SW480 (cell line): Measurements from ENCODE around the gene REP15.
"Not testable (repeated sequence)": the region's sequence is repeated elsewhere in the genome, so short reads cannot be mapped to it uniquely, and the experiment has no call there.

Experiments used
- DNase-seq: peaks from one replicate; pipeline ENCODE4 v3.0.0-alpha.2; 2016; ENCODE audit warnings: low spot score

REP15 gene

GRCh38 chr12:27696293-27696652, at the start of gene REP15:
TSS of gene REP15 (plus strand) at chr12:27696447. CDS start at chr12:27696563, 116 bp downstream.
- DNase-seq = no peak

- no peak for DNase-seq
Observed at GRCh38 chr12:27650011-27650410, 46.2 kb upstream of the REP15 start.

- no peak for DNase-seq
Observed at GRCh38 chr12:27651201-27651600, 45.0 kb upstream of the REP15 start.

GRCh38 chr12:27652174-27652763, 44.0 kb upstream of the REP15 start:
- DNase-seq = peak; percentile 82

DNA sequence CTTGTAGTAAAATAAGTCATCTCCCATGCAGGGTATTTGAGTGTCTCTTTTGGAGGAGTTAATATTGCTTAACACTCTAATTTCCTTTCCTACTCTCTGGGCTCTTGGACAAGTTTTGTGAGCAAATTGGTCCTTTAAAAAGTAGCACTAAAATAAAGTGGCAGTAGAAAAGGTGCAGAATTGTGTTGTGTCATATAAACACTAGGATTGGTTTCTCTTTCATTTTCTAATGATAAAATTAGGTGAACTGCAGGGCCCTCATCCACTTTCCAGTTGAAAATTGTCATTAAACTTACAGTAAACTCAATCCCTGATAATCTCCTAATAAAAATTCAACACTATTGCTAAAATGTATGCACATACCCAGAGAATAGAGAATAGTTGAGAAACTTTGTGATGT, 42.6 kb upstream of the REP15 start:
- no peak for DNase-seq

DNA sequence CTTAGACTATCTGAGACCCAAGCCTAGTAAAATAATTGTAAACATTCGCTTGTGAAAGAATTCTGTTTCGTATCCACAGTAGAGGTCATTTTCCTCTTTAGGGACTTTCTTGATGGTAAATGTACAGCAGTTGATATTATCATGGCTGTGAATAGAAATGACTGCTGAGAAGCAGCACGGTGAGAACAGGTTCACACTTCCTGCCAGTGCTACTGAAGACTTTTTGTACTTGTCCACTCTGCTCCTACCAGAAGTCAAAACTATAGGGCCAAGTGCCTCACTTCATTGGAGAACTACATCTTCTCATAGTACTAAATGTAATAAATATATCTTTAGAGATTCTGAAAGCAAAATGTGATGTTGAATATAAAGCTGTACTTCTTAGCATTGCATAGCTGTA, 40.8 kb upstream of the REP15 start:
- DNase-seq = not testable (repeated sequence)

GRCh38 chr12:27657296-27657695, 39.0 kb upstream of the REP15 start:
- no peak for DNase-seq

DNA sequence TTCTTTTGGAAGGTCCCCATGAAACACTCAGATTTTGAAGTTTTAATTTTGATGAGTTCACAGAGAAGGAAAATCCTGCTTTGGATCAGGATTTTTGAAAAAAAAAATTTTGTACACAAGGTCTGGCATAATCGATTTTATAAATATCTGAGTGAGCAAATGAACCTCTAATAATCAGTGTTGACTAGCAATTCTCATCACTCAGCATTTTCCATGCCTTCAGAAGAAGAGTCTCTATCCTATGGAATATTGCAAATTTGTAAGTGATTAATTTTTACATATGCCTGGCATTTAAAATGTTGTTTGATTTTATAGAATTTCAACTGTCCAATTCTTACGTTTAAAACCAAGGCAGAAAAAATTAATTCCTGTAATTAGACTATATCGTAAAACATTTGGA, 30.5 kb upstream of the REP15 start:
- DNase-seq = no peak

DNA sequence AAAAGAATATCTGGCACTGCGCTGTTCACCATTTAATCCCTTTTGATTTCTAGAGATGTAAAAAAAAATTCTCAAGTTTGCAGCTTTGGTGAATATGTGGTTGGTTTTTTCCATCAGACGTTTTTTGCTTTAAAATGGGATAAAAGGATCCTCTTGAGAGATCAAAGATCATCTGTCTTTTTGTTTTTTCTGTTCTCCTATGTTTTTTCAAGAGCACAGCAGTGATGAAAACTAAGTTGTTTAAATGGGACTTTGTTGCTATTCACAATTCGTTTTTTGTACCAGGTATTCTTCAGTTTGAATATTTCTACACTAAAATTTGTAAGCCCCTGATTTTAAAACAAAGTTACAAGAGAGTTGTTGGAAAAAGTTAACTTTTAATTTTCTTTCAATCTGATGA, 29.7 kb upstream of the REP15 start:
- no peak for DNase-seq

GRCh38 chr12:27667540-27667939, 28.7 kb upstream of the REP15 start:
- DNase-seq = no peak

DNA sequence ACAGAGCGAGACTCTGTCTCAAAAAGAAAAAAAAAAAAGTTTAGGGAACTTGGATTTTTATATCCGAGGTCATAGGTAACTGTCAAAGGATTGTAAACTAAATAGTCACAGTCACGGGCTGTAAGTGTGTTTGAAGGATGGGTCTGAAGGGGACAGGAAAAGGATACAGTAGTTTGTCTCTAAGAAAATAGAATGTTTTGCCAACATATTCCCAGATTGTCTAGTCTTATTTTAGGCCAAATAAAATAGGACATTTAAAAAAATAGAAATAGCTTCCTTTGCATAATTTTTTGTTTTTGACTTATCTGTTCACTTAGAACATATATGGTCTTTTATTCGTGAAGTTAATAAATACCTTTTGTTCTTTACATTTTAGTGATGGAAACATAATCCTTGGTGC, 24.2 kb upstream of the REP15 start:
- DNase-seq = no peak

DNA sequence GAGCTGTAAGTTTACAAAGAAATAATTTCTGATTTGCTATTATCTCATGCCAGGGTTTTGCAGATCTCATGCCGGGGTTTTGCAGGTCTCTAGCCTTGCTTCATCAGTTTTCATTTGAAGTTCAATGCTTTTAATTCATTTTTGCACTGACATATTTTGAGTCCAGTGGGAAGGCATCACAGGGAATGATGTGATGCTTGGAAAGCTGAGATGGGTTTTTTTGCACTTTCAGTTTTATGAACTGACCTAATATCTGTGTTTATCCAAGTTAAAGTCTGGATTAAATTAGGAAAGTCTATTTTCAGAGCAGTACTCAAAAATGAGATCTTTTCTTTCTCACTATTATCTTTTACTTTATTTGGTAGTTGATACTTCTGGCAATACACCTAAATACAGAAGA, 23.6 kb upstream of the REP15 start:
- no peak for DNase-seq

DNA sequence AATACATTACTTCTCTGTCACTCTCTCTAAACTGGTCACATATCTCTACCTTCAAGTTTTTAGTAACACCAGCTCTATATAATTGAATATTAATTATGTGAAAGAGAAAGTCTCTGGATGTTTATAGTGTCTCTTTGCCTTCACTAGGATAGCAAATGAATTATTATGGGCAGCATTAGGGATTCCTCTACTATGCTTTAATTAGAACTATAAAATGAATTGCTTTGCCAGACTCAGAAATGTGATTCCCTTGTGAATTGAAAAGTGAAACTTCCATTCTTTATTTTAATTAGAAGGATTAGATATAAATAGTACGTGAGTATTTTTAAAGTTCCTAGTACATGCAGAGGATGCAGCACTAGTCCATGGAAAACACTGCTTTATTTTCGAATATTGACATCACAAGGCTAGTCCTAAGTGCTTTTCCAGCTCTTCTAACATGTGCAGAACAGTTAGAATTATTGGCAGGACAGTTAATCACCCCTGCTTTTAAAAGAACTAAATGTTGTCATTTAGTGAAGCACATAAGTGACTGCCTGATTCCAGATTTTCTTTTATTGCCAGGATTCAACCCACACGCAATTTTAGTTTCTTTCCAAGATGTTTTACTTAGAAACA, 23.0 kb upstream of the REP15 start:
- no peak for DNase-seq

GRCh38 chr12:27674989-27675388, 21.3 kb upstream of the REP15 start:
- DNase-seq = no peak

GRCh38 chr12:27680619-27681018, 15.6 kb upstream of the REP15 start:
- no peak for DNase-seq

GRCh38 chr12:27682534-27682933, 13.7 kb upstream of the REP15 start:
- no peak for DNase-seq

DNA sequence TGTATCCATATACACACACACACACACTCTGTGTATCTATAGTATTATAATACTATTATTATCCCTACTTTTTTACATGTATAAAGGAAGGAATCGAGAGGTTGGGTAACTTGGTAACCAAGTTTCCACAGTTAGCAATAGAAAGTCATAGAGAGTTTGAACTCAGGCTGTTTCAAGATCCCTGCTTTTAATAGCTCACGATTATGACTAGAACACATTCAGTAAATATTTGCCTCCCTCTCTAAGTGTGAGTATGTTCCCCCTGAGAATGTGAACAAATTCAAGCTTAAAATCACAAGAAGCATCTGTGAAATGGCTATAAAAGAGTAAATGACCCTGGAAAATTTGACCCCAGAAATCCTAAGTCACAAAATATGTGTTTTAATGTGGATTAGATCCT, 11.0 kb upstream of the REP15 start:
- DNase-seq = no peak

DNA sequence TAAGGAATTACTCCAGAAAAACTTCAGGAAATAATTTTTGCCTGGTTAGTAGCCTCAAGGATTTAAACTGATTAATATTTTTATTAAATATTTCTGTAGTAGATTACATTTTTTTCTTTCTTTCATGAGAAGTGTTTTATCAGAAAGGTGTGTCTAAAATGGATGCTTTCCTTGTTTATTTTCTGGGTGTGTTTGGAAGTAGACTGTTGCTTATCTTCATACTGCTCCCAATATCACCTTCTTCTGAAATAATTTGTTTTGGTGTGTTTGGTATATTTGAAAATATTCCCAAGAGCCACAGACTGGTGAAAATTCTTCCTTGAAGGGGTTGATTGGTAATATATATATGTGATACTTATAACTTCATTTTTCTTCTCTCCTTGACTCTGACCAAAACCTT, 10.1 kb upstream of the REP15 start:
- no peak for DNase-seq

DNA sequence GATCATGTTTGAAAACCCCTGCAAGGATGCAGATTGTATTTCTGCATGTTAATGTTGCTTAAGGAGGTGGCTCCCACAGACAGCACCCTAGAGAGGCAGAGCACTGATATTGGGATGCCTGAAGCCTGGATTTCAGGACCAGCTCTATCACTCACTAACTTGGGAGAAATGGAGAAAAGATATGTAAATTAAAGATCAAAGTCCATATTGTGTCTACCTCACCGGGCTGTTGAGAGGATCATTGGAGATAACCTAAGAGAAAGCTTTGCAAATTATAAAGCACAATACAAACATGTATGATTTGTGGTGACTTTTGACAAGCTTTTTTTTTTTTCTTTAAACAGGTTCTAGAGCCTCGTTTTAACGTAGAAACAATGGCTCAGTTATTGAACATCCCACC, 7.6 kb upstream of the REP15 start:
- DNase-seq = no peak

GRCh38 chr12:27689558-27690180, 6.6 kb upstream of the REP15 start:
- DNase-seq = no peak

- no peak for DNase-seq
Observed at GRCh38 chr12:27693403-27693802, 2.8 kb upstream of the REP15 start.

DNA sequence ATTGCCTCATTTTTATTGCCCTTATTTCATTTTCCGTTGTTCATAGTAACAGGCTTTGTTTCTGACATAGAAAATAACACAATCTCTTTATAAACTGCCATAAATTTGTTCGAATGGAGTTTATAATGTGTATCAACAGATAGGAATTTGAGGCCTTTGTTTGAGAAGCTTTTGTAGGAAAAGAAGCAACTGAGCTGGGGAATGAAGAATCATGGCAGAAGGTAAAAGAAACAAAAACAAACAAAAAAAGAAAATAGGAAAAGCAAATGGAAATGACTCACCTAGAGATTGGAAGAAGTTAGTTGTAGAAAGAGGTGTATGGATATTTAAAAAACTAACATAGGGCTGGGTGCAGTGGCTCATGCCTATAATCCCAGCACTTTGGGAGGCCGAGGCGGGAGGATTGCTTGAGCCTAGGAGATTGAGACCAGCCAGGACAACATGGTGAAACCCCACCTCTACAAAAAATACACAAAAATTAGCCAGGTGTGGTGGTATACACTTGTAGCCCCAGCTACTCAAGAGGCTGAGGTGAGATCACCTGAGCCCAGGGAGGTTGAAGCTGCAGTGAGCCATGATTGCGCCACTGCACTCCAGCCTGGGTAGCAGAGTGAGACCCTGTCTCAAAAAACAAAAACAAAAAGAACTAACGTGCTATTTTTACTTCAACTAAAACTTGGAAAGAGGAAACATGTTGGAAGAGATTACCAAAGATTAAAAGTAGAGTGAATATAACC, 523 bp upstream of the REP15 start:
- no peak for DNase-seq

DNA sequence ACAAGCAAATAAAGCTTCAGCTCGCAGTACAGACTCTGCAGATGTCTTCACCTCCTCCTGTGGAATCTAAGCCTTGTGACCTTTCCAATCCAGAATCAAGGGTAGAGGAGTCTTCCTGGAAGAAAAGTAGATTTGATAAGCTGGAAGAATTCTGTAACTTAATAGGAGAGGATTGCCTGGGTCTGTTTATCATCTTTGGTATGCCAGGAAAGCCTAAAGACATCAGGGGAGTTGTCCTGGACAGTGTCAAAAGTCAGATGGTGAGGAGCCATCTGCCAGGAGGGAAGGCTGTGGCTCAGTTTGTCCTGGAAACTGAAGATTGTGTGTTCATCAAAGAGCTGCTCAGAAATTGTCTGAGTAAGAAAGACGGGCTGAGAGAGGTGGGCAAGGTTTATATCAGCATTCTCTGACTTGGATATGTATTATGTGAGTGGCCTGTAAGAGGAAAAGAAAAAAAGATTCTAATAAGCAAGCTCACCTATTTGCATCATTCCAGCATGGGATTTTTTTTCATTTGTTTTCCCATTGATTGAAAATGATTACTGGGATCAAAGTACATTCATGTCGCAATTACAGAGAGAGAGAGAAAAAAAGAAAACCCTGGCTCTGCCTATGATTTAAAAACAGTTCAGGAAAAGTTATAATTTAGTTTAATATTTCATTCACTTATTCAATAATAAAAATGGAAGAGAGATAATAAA, 767 bp downstream of the REP15 start:
- DNase-seq = no peak
